H1 (cell line): ENCODE results near the gene UVRAG. TPM values are rescaled to one million over a fixed set of nuclear protein-coding genes. Genes with fewer than 3 reads are reported as not detected.

Source experiments
- CTCF ChIA-PET: fragments of 300-600 bp; sonication (Branson Sonifier 250); formaldehyde crosslinking; loops from one replicate; lab custom pipeline; 2021; ENCODE audit not compliant: partially characterized antibody; lab: Charles Lee
- POLR2A ChIA-PET: fragments of 300-600 bp; sonication (Branson Sonifier 250); formaldehyde crosslinking; loops from one replicate; lab custom pipeline; 2021; ENCODE audit warnings: inconsistent platforms; ENCODE audit not compliant: partially characterized antibody; lab: Charles Lee
- DNase-seq, 2 experiments: peaks; one replicate each; pipeline versions ENCODE4 v3.0.0 to v3.0.0-alpha.2; 2010 to 2022; ENCODE audit warnings: low spot score in 2 of 2, low read depth in 1 of 2, mixed read lengths in 1 of 2
- FAIRE-seq: peaks from 2 replicates; lab custom pipeline; 2011; peaks lifted over from hg19 to GRCh38; lab: Jason Lieb, UNC
- H2AFZ ChIP-seq: 2 replicates; pipeline ENCODE4 v1.8.1; 2012; ENCODE audit warnings: low read length, inconsistent platforms
- H2AK5ac ChIP-seq: 2 replicates; pipeline ENCODE4 v1.6.1; 2013; ENCODE audit warnings: low read depth, low read length
- H2BK120ac ChIP-seq: replicated peaks from 2 replicates; pipeline ENCODE3; 2013; ENCODE audit warnings: low read depth, low read length, inconsistent platforms
- H2BK12ac ChIP-seq: 2 replicates; pipeline ENCODE4 v1.6.1; 2013; ENCODE audit warnings: low read depth, low read length
- H2BK15ac ChIP-seq: 2 replicates; pipeline ENCODE4 v1.6.1; 2013; ENCODE audit warnings: low read length
- H2BK20ac ChIP-seq: 2 replicates; pipeline ENCODE4 v1.6.1; 2013; ENCODE audit warnings: low read length
- H2BK5ac ChIP-seq: 2 replicates; pipeline ENCODE4 v1.6.1; 2013; ENCODE audit warnings: low read depth, low read length
- H3K14ac ChIP-seq: 2 replicates; pipeline ENCODE4 v1.6.1; 2013; ENCODE audit warnings: inconsistent platforms; ENCODE audit not compliant: insufficient read length
- H3K18ac ChIP-seq: 2 replicates; pipeline ENCODE4 v1.6.1; 2013; ENCODE audit warnings: low read length; ENCODE audit errors: extremely low read depth
- H3K23ac ChIP-seq: 2 replicates; pipeline ENCODE4 v1.6.1; 2013; ENCODE audit warnings: inconsistent platforms; ENCODE audit not compliant: insufficient read length
- H3K23me2 ChIP-seq: 2 replicates; pipeline ENCODE4 v1.6.1; 2013; ENCODE audit warnings: low read depth, low read length
- H3K27ac ChIP-seq: 2 replicates; pipeline ENCODE4 v1.6.1; 2011; ENCODE audit warnings: low read depth, low read length, inconsistent platforms
- H3K27me3 ChIP-seq, 4 experiments: replicated peaks in 1 of 4; 1 replicate in 1 of 4; 2 replicates in 3 of 4; pipeline versions ENCODE4 v1.6.1 to v1.8.1; 2011 to 2013; ENCODE audit warnings: low read length in 3 of 4, mild to moderate bottlenecking in 3 of 4, inconsistent platforms in 2 of 4, mixed read lengths in 2 of 4, moderate library complexity in 1 of 4; ENCODE audit not compliant: control insufficient read depth in 3 of 4, insufficient read depth in 3 of 4; ENCODE audit errors: extremely low read depth in 1 of 4
- H3K36me3 ChIP-seq, 4 experiments: 2 replicates each; pipeline versions ENCODE4 v1.6.1 to v1.8.1; 2011 to 2013; ENCODE audit warnings: mild to moderate bottlenecking in 4 of 4, low read length in 3 of 4, moderate library complexity in 2 of 4, control low read depth in 1 of 4, inconsistent platforms in 1 of 4; ENCODE audit not compliant: insufficient read depth in 4 of 4, control insufficient read depth in 2 of 4
- H3K4ac ChIP-seq: replicated peaks from 2 replicates; pipeline ENCODE3; 2013; ENCODE audit warnings: low read length, low read depth, mixed read lengths, inconsistent platforms; ENCODE audit not compliant: insufficient read length
- H3K4me1 ChIP-seq, 4 experiments: replicated peaks in 1 of 4; 1 replicate in 1 of 4; 2 replicates in 3 of 4; pipeline versions ENCODE4 v1.6.1 to v1.8.1; 2011 to 2013; ENCODE audit warnings: low read length in 3 of 4, inconsistent platforms in 2 of 4, mixed read lengths in 1 of 4; ENCODE audit not compliant: insufficient read depth in 4 of 4, control insufficient read depth in 3 of 4
- H3K4me2 ChIP-seq, 2 experiments: 2 replicates each; pipeline versions ENCODE4 v1.6.1 to v1.8.1; 2011 to 2013; ENCODE audit warnings: low read depth in 2 of 2, low read length in 2 of 2, control low read depth in 1 of 2, inconsistent platforms in 1 of 2, mild to moderate bottlenecking in 1 of 2; ENCODE audit not compliant: insufficient read depth in 1 of 2
- H3K4me3 ChIP-seq, 4 experiments: fragments of 200-600, 300-600 bp in 1 of 4; sonication (generic), shearing (Covaris generic), sonication (Bioruptor Twin) in 1 of 4; 2 replicates each; pipeline versions ENCODE4 v1.5.1 to v1.8.1; 2011 to 2016; ENCODE audit warnings: low read length in 4 of 4, low read depth in 3 of 4, control low read depth in 2 of 4, inconsistent platforms in 2 of 4, mild to moderate bottlenecking in 2 of 4, mixed read lengths in 1 of 4, moderate library complexity in 1 of 4; ENCODE audit not compliant: insufficient read depth in 2 of 4; ENCODE audit errors: extremely low read depth in 1 of 4
- H3K56ac ChIP-seq: replicated peaks from 2 replicates; pipeline ENCODE3; 2013; ENCODE audit warnings: low read depth, mild to moderate bottlenecking, mixed read lengths, low read length, inconsistent platforms; ENCODE audit not compliant: insufficient read length
- H3K79me1 ChIP-seq: 2 replicates; pipeline ENCODE4 v1.6.1; 2013; ENCODE audit warnings: low read depth, low read length, control low read depth
- H3K79me2 ChIP-seq, 2 experiments: 2 replicates each; pipeline versions ENCODE4 v1.6.1 to v1.8.1; 2012 to 2013; ENCODE audit warnings: low read length in 2 of 2, mild to moderate bottlenecking in 2 of 2, inconsistent platforms in 1 of 2; ENCODE audit not compliant: insufficient read depth in 2 of 2, control insufficient read depth in 1 of 2
- H3K9ac ChIP-seq, 4 experiments: replicated peaks in 1 of 4; 1 replicate in 1 of 4; 2 replicates in 3 of 4; pipeline versions ENCODE4 v1.6.1 to v1.8.1; 2011 to 2013; ENCODE audit warnings: low read depth in 3 of 4, low read length in 3 of 4, control low read depth in 2 of 4, mild to moderate bottlenecking in 2 of 4, moderate library complexity in 2 of 4, inconsistent platforms in 1 of 4; ENCODE audit errors: extremely low read depth in 1 of 4
- H3K9me3 ChIP-seq, 2 experiments: 2 replicates each; pipeline versions ENCODE4 v1.6.1 to v1.8.1; 2012 to 2013; ENCODE audit warnings: mild to moderate bottlenecking in 2 of 2, moderate library complexity in 2 of 2, control low read depth in 1 of 2, inconsistent platforms in 1 of 2, low read depth in 1 of 2, low read length in 1 of 2, mixed read lengths in 1 of 2; ENCODE audit not compliant: insufficient read depth in 2 of 2
- H4K20me1 ChIP-seq, 2 experiments: replicated peaks in 1 of 2; 2 replicates each; pipeline versions ENCODE3 to v1.8.1; 2011 to 2013; ENCODE audit warnings: inconsistent platforms in 2 of 2, low read length in 2 of 2, mild to moderate bottlenecking in 1 of 2; ENCODE audit not compliant: insufficient read depth in 2 of 2, control insufficient read depth in 1 of 2
- H4K5ac ChIP-seq: 2 replicates; pipeline ENCODE4 v1.6.1; 2013; ENCODE audit warnings: low read length, low read depth, mixed read lengths, inconsistent platforms; ENCODE audit not compliant: insufficient read length
- H4K8ac ChIP-seq: 2 replicates; pipeline ENCODE4 v1.8.0; 2013; ENCODE audit warnings: mild to moderate bottlenecking, moderate library complexity, low read length, inconsistent platforms; ENCODE audit not compliant: insufficient read depth; ENCODE audit errors: extremely low read depth
- H4K91ac ChIP-seq: replicated peaks from 2 replicates; pipeline ENCODE3; 2013; ENCODE audit warnings: low read length, mixed read lengths, inconsistent platforms; ENCODE audit not compliant: insufficient read length
- ATF2 ChIP-seq: IDR thresholded peaks from 2 replicates; pipeline ENCODE4 v1.6.1; 2012; ENCODE audit warnings: low read length, inconsistent platforms
- BRCA1 ChIP-seq: IDR thresholded peaks from 2 replicates; pipeline ENCODE4 v1.6.1; 2012; ENCODE audit warnings: low read depth, low read length, improper control_type of control experiment
- CBX5 ChIP-seq: fragments of 300-800, 300-1000 bp; sonication (generic); IDR thresholded peaks from 2 replicates; pipeline ENCODE4 v1.7.1; 2016; ENCODE audit warnings: antibody characterized with exemption, low read length, low read depth
- CEBPB ChIP-seq: IDR thresholded peaks from 2 replicates; pipeline ENCODE4 v1.6.1; 2012; ENCODE audit warnings: low read depth, low read length
- CTCF ChIP-seq, 3 experiments: IDR thresholded peaks; 1 replicate in 2 of 3; 2 replicates in 1 of 3; pipeline versions ENCODE4 v1.5.1 to v1.6.1; 2011; ENCODE audit warnings: low read length in 3 of 3, mild to moderate bottlenecking in 3 of 3, inconsistent platforms in 2 of 3, low read depth in 1 of 3, moderate library complexity in 1 of 3; ENCODE audit not compliant: insufficient read depth in 1 of 3; ENCODE audit errors: control extremely low read depth in 1 of 3
- EGR1 ChIP-seq: IDR thresholded peaks from 2 replicates; pipeline ENCODE4 v1.6.1; 2011; ENCODE audit warnings: low read depth, low read length, borderline replicate concordance
- NANOG ChIP-seq: IDR thresholded peaks from 2 replicates; pipeline ENCODE4 v1.6.1; 2011; ENCODE audit warnings: low read length, low read depth, mild to moderate bottlenecking, inconsistent platforms; ENCODE audit not compliant: insufficient read depth, poor library complexity, severe bottlenecking
- SAP30 ChIP-seq: fragments of 300-600 bp; sonication (generic); IDR thresholded peaks from 2 replicates; pipeline ENCODE4 v1.7.1; 2012; ENCODE audit warnings: low read length, moderate library complexity, mild to moderate bottlenecking, inconsistent platforms; ENCODE audit not compliant: insufficient read depth, insufficient replicate concordance
- SUZ12 ChIP-seq: fragments of 200-600 bp; sonication (generic); IDR thresholded peaks from 2 replicates; pipeline ENCODE4 v1.6.1; 2012; ENCODE audit warnings: mild to moderate bottlenecking, inconsistent platforms, low read length, moderate library complexity, mixed read lengths
- TBP ChIP-seq: IDR thresholded peaks from 2 replicates; pipeline ENCODE4 v1.6.1; 2011; ENCODE audit warnings: low read depth, low read length, improper control_type of control experiment
- WGBS, 2 experiments: shearing (Covaris generic) in 1 of 2; methylation state at CpG; one replicate each; pipeline versions ENCODE4 v1.1.6 to v1.1.7; 2013 to 2015; ENCODE audit warnings: low lambda C conversion rate in 2 of 2, mixed read lengths in 2 of 2, inconsistent platforms in 1 of 2, low coverage in 1 of 2, missing lambda C conversion rate in 1 of 2; ENCODE audit not compliant: insufficient replicate concordance in 2 of 2, insufficient coverage in 1 of 2, insufficient read length in 1 of 2; ENCODE audit errors: extremely low coverage in 1 of 2, missing lambda C conversion rate in 1 of 2; 5-methylcytosine and 5-hydroxymethylcytosine counted together
- polyA plus RNA-seq, 7 experiments: library from polyadenylated mRNA; depleted of rRNA in 3 of 7; stranded (reverse) in 5 of 7; unstranded in 2 of 7; fragments of >200 nt in 5 of 7; fragments of 200-250 nt in 2 of 7; gene quantifications; 1 replicate in 5 of 7; 2 replicates in 1 of 7; 4 replicates in 1 of 7; pipeline versions ENCODE4 v1.2.1 to v1.2.3, GENCODE V29; 2011 to 2013; ENCODE audit warnings: missing spikeins in 2 of 7, mixed read lengths in 2 of 7
- total RNA-seq: library from RNA; stranded (reverse); fragmentation: NEBNext Ultra II Directional; extraction: Animal tissue kit (Norgen Biotek cat#: 25700); gene quantifications from 2 replicates; pipeline ENCODE4 v1.2.1, GENCODE V29; 2021

Gene UVRAG
- total and polyA plus RNA-seq, 2 of the 8 experiments (the other 6 are each of a cell fraction or from before 2014, with no cell fraction given), result 5.5 to 14.7 TPM

DNA sequence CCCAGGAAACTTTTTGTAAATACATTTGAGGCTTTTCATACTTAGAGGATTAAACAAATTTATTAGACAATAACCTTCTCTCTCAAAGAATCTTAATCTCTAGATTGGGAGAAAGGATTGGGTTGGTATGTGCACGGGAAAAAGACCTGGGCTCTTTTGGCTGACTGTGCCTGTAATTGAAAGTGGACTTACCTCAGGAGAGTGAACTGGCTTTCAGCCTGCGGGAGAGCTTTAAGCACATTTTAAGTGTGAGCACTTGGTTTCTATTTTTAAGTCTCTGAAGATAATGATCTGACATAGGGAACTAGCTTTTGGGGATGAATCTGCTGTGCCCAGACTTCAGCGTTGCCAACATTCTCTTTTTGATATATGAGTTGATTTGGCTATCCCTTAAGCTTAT lies 35.8 kb downstream of the UVRAG start:
- no peak overlapping the region for H2BK20ac ChIP-seq
- H2BK12ac ChIP-seq, result no peak overlapping the region
- no peak for FAIRE-seq
- no peaks in the 10 kb centered on the region for H3K9me3 ChIP-seq
- H3K36me3 ChIP-seq, result no peaks in the 10 kb centered on the region; a peak in 1 of 8 replicates
- no peak overlapping the region for H3K4me3 ChIP-seq
- no peak overlapping the region for H2AK5ac ChIP-seq
- no peaks in the 10 kb centered on the region for H3K27me3 ChIP-seq
- no peak overlapping the region for H4K5ac ChIP-seq
- H3K27ac ChIP-seq, result no peak overlapping the region
- H4K20me1 ChIP-seq, result no peaks in the 10 kb centered on the region
- H3K14ac ChIP-seq, result no peak overlapping the region
- H3K23me2 ChIP-seq, result no peaks in the 10 kb centered on the region
- H3K79me1 ChIP-seq, result no peaks in the 10 kb centered on the region
- no peak overlapping the region for H4K8ac ChIP-seq
- WGBS, 2 experiments, result 82% methylated on average over 3 of the region's 3 CpGs; no CpG with 5 or more reads in 1 of the 2 experiments
- no peak overlapping the region for H3K23ac ChIP-seq
- H3K4me1 ChIP-seq, result no peaks in the 10 kb centered on the region; a peak in 1 of 7 replicates
- no peak overlapping the region for H2BK120ac ChIP-seq
- no peak overlapping the region; a peak in 1 of 7 replicates for H3K9ac ChIP-seq
- no peak overlapping the region for H4K91ac ChIP-seq
- H3K79me2 ChIP-seq, result 0 out of 4 replicates have a peak, but pooled peaks cover 0 to 4% of the 10 kb centered on the region in 2 experiments
- CTCF ChIA-PET, result interaction anchor here (0.7 to 1.9 kb wide), 4 partner anchors 17 to 126 kb away, joined by 3 to 5 read pairs (median 3); no protein-coding TSS in a partner anchor
- H3K18ac ChIP-seq, result no peak overlapping the region
- no peak overlapping the region for H2AFZ ChIP-seq
- no peak overlapping the region for H3K56ac ChIP-seq
- POLR2A ChIA-PET, result no interaction called here
- H2BK5ac ChIP-seq, result no peak overlapping the region
- H3K4ac ChIP-seq, result no peak overlapping the region
- no peak for DNase-seq
- no peak overlapping the region for H3K4me2 ChIP-seq
- no peak overlapping the region for H2BK15ac ChIP-seq
- TF ChIP-seq CTCF (IDR thresholded peaks at IDR 0.05; ENCODE audit: control extremely low read depth in 1 of 3, insufficient read depth in 1 of 3, low read depth in 1 of 3, low read length in 3 of 3) (no peak), CEBPB (no peak), SAP30 (no peak), ATF2 (no peak), EGR1 (no peak), TBP (no peak), CBX5 (no peak), NANOG (no peak), SUZ12 (no peak), BRCA1 (no peak)
